GM18868 (cell line): ENCODE data around the gene GPR42.

Experiments
- ATAC-seq: cut with Tn5 transposase; IDR thresholded peaks from one replicate; pipeline ENCODE4 v1.9.1; 2021; ENCODE audit warnings: mild to moderate bottlenecking, moderate library complexity; ENCODE audit not compliant: unreplicated experiment

Gene GPR42

DNA sequence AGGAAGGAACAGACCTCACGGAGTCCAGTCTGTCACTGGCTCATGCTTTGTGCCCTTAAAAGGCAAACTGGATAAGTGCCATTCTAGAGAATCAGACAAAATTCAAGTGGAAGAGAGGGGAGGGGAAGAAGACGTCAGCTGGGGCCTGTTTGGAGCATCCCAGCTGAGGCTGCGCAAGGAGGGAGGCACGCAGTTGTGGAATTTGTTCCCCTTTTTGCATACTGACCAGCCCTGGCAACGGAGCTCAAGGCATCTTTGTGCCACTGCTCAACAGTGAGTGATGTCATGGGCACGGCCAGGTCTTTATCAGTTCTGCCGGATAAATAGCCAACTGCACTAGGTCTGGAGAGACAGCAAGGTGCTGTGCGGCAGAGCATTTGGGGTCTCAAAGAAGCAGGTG, at the start of gene GPR42:
TSS of gene GPR42 (plus strand) at position 347 of the 400 bp plus-strand sequence. CDS start 292 bp downstream, outside the sequence.
- ATAC-seq, result no peak

DNA sequence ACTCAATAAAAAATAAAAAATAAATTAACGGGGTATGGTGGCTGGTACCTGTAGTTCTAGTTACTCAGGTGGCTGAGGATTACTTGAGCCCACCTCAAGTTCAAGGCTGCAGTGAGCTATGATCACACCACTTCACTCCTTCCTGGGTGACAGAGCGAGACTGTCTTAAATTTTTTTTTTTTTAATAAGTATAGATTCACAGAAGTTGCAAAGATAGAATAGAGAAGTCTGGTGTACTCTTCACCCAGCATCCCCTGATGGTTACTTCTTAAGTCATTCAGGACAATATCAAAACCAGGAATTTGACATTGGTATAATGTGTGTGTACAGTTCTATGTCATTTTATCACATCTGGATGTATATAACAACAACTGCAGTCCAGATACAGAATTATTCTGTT, 49.6 kb upstream of the GPR42 start:
- ATAC-seq, result no peak

GRCh38 chr19:35322014-35322413, 48.9 kb upstream of the GPR42 start:
- no peak for ATAC-seq

DNA sequence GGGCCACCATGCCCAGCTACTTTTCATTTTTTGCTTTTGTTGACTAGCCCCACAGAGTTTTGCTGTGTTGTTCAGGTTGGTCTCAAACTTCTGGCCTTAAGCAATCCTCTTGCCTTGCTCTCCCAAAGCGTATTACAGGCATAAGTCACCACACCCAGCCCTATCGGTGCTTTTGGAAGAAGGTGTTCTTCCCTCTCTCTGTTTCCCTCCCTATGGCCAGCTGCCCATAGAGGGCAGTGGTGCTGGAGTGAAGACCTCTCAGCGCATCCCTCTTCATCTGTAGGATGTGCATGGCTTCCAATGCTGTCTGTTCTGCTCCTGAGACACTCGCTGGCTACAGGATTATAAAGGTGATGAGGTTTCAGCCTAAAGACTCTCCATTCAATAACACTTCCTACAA, 43.2 kb upstream of the GPR42 start:
- ATAC-seq, result no peak

GRCh38 chr19:35328851-35329285, 42.0 kb upstream of the GPR42 start, which contains the start of gene CD22:
TSS of gene CD22 (plus strand) at chr19:35329187. CDS start at chr19:35332041, 2,854 bp downstream.
- no peak for ATAC-seq

DNA sequence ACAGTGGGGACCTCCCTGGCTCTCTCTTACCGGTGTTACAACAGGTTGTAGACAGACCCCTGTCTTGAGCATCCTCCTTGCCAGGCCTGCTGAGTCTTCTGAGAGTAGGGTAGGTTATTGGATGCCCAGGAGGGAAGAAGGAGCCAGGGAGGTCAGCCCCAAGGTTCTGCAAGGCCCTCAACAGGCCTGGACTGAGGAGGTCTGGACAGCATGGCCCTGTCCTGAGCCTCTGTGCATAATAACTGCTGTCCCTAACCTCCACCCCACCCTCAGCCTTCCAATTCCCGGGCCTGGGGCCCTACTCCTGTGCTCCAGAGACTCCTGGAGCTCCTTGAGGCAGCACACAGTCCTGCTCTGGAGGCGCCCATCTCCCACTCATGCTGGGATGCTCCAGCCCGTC, 41.5 kb upstream of the GPR42 start:
- no peak for ATAC-seq

DNA sequence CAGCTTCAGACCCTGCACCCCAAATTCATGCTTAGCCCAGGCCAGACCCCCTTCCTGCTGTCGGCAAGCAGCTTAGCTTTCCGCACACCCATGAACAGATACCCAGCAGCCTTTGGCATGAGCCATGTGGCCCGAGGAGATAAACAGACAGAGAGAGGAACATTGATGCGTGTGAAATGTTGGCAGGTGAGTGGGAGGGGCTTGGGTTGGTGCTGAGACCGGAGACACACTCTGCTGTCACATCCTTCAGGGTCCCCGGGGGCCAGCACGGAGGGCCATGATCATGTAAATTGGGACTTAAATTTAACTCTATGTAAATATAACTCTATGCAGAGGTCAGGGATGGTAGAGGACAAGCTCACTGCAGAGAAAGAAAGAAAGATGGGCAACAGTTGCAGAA, 40.4 kb upstream of the GPR42 start:
- ATAC-seq, result peak; percentile 46

- no peak for ATAC-seq
Measured at GRCh38 chr19:35331551-35332214, 39.2 kb upstream of the GPR42 start.

GRCh38 chr19:35332817-35333216, 38.1 kb upstream of the GPR42 start:
- no peak for ATAC-seq

DNA sequence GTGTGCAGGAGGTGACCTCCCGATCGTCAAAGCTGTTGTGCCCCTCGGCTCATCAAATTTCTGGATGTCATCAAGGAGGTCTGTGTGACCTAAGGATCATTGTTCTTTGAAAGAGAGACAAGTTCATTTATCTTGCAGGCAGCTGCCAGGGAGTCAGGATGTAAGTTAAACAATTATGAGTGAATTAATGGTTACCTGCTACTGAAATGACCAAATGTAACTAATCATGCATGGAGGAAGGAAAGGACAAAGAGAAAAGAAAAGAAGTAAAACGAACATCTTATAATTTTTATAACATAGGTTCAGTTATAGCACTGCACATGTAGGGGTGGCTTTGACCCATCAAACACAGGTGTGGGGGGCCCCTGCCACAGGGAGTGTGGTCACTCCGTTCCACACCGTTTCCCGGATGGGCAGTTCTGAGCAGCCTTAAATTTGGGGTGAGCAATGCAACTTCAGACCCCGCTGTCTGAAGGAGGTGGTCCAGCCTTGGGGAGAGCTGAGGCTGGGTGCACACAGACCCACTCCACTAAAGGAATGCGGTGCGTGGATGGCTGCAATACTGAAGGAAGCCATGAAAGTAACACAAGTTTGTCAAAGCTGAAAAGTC, 36.6 kb upstream of the GPR42 start:
- ATAC-seq, result no peak

GRCh38 chr19:35336166-35336955, 34.5 kb upstream of the GPR42 start:
- no peak for ATAC-seq

GRCh38 chr19:35337097-35337983, 33.5 kb upstream of the GPR42 start:
- no peak for ATAC-seq

DNA sequence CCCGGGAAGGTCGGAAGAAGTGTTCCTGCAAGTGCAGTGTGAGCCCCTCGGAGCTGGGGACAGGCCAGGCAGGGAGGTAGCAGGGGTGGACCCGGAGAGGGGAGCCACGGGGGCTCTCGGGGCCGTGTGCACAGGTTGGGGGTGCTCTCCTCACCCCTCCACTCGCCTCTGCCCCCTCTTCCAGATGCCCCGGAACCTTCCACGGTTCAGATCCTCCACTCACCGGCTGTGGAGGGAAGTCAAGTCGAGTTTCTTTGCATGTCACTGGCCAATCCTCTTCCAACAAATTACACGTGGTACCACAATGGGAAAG, 32.9 kb upstream of the GPR42 start:
- no peak for ATAC-seq

DNA sequence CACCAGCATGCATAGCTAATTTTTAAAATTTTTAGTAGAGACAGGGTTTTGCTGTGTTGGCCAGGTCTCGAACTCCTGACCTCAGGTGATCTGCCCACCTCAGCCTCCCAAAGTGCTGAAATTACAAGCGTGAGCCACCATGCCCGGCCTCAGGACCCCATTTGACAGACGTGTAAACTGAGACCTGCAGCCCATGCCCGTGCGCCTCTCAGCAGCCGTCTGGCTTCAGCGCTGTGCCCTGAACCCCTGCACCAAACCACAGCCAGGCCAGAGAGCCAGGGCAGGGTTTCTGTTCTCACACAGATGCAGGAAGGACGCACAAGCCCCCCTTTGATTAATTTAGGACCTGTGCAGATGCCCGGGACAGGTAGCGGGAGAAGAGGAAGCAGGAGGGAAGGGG, 30.4 kb upstream of the GPR42 start:
- ATAC-seq, result no peak

GRCh38 chr19:35341006-35341405, 29.9 kb upstream of the GPR42 start:
- no peak for ATAC-seq

DNA sequence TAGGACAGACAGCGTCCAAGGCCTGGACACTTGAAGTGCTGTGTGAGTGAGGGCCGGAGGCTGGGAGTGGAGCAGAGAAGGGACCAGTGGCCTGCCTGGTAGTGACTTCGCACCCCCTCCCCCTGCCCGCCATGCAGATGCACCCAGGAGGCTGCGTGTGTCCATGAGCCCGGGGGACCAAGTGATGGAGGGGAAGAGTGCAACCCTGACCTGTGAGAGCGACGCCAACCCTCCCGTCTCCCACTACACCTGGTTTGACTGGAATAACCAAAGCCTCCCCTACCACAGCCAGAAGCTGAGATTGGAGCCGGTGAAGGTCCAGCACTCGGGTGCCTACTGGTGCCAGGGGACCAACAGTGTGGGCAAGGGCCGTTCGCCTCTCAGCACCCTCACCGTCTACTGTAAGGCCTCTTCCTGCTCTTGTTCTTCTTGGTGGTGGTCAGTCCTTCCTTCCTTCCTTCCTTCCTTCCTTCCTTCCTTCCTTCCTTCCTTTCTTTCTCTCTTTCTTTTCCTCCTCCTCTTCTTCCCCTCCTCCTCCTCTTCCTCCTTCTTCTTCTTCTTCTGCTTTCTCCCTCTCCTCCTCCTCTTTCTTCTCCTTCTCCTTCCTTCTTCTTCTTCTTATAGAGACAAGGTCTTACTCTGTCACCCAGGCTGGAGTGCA, 29.2 kb upstream of the GPR42 start:
- ATAC-seq, result no peak

DNA sequence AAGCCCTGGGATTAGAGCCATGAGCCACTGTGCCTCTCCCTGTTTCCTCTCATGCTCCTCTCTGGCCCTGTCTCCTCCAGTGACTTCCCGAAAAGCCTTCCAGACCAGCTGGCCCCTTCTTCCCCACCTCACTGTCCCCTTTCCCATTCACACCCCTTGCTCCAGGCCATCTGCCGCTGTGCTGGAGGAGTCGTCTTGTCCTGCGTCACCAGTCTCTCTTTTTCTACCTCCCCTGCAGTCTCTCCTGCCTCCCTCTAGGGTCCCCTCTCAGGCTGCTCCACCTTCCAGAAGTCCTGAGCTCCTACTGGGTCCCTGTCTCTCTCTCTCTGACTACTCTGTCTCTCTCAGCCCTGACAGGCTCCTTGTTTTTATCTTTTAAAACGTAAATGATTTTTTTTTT, 28.4 kb upstream of the GPR42 start:
- ATAC-seq, result no peak

DNA sequence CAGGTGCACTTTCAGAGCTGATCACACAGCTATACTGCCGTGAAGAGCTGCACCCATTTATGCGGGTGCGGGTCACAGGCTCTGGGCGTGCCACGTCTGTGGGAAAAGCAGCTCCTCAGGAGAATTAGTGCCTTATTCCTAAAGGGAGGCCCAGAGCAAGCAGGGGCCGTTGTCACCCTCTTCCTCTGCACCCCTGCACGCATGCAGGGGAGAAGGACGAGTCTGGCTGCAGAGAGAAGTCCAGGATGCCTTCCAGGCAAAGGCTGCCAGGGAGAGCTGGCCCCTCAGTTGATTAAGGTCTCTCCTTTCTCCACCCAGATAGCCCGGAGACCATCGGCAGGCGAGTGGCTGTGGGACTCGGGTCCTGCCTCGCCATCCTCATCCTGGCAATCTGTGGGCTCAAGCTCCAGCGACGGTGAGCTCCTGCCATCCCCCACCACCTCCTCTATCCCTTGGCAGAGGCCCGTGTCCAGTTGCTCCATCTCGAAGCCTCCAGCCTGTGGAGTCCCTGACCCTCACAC, 26.3 kb upstream of the GPR42 start:
- ATAC-seq, result no peak

- no peak for ATAC-seq
Measured at GRCh38 chr19:35345671-35346111, 25.2 kb upstream of the GPR42 start.
